GM21515 (cell line): ENCODE data around the gene LIMCH1.
"Not testable (repeated sequence)": the region's sequence is repeated elsewhere in the genome, so short reads cannot be mapped to it uniquely, and the experiment has no call there.

Experiments used
- ATAC-seq: cut with Tn5 transposase; IDR thresholded peaks from one replicate; pipeline ENCODE4 v1.9.1; 2021; ENCODE audit not compliant: unreplicated experiment

Gene LIMCH1

DNA sequence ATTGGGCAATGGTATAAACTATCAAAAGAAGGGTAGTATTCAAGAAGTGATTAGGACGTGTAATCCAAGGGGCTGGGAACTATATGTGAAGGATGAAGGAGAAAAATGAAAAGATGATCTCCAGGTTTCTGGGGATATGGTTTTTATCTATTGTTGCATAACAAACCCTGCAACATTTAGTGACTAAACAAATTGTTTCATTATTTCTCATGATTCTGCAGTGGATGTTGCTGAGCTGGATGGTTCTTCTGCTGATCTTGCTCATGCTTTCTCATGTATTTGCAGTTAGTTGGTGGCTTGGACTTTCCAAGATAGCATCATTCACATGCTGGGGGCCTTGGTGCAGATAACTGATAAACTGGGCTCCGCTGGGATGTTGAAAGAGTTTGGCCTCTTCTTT is 181.5 kb downstream of the LIMCH1 start:
- ATAC-seq: no peak

GRCh38 chr4:41722181-41722580 is 184.2 kb downstream of the LIMCH1 start:
- ATAC-seq: no peak

DNA sequence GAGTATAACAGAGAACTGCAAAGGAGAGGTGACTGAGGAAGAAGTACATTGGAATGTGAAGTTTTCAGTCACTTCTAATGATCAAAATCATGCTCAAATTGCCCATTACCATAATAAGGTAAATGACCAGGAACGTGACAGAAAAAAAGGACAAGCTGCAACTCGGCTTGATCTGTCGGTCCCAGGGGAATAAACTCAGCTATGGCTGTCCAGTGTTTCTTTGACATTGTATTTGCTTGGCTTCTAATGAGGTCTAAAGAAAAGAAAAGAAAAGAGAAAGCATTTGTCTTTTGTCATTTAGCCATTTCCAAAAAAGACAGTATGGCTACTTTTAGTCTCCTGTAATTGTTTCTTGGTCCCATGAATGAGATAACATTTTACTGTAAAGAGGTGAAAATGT is 185.3 kb downstream of the LIMCH1 start:
- no peak for ATAC-seq

DNA sequence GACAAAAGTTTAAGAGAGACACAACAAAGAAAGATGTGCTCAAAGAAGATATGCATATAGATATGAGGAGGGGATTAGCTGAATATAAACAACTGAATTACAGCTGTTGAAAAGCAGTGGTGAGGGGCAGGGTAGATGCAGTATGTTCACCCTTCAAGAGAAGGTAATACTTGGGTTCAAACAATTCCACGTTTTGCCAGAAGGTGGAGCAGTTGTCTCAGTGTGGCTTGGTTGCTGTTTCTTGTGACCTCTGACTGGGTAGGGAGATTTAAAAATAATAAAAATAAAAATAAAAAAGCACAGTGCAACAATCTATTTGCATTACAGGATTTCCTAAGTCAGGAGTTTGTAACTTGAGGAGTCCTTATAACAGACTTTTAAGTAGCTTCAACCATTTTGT is 187.3 kb downstream of the LIMCH1 start:
- ATAC-seq: no peak

- ATAC-seq: no peak
Measured at GRCh38 chr4:41727861-41728572, 190.1 kb downstream of the LIMCH1 start.

DNA sequence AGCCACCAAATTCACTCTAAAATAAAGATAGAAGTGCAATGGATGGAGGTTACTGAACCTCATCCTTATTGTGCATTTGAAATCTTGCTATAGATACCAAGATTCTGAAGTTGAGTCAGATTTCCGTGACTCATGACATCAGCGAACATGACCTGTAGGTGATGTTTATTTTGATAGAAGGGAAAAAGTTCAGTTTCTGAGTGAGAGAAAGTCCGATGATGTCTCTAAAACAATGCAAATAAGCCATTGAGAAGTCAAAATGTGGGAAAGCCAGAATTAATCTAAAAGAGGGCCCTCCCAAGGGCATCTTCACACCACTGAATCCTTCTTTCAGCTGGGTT is 190.6 kb downstream of the LIMCH1 start:
- ATAC-seq: no peak

DNA sequence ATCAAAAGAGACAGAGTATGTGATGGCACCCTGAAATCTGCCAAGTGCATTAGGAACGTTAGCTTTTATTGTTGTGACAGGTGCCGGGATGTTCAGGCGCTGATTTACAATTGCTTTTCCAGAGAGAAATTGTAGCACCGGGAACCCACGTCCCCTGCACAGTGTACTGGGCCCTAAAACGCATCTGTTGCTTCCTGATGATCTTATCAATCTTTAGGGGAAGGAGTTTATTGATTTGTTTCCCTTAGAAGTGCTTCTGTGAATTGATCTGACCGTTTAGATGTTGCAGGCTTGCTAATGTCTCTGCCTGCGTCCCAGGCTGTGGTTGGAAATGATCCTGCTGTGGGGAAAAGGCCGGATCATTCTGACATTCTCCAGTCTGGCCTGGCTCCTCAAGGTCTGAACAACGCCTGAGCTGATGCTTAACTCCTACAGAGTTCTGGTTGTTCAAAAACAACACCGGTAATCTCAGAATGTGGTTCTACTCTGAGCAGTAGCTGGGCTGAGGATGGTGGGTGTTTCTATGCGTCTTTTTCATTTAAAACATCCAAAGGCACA is 193.7 kb downstream of the LIMCH1 start:
- no peak for ATAC-seq

DNA sequence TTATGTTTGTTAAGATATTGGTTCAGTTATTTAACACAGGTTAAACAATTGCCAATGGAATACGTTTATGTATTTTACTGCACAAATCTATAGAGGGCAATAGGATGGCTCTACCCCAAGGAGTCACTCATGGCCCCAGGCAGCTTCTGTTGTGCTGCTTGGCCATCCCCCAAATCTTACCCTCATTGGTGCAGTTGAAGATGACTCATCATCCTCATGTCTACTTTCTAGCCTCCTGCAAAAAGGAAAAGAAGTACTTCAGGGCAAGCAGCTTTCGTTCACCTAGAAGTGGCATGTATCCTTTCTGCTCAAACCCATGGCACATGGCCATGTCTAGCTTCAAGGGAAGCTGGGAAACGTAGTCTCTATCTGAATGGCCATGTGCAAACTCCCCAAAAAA is 196.4 kb downstream of the LIMCH1 start:
- no peak for ATAC-seq

DNA sequence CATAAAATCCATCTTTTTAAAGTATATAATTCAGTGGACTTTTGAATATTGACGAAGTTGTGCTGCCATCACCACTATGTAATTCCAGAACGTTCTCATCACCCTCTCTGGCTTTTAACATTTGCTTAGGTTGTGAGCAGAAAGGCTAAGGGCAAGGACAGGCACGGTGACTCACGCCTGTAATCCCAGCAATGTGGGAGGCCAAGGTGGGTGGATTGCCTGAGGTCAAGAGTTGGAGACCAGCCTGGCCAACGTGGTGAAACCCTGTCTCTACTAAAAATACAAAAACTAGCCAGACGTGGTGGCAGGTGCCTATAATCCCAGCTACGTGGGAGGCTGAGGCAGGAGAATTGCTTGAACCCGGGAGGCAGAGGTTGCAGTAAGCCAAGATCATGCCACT is 199.5 kb downstream of the LIMCH1 start:
- not testable (repeated sequence) for ATAC-seq

DNA sequence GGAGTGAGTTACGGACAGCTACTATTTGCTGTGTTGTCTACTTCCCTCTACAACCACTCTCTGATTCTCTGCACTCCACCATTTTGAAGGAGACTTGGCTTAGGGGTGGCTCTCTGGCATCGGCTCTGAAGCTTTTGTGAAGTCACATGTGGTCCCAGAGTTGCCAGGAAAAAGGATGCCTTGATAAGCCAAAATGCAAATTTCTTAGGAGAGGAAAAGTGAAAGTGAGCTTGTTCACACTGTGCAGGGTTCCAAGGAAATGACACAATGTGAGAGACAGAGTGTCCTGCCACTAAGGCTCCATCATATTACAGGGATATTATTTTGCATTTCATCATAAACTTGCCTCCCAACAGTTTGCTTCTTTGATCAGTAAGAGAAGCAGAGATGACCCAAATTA is 203.4 kb downstream of the LIMCH1 start:
- ATAC-seq: no peak

- ATAC-seq: no peak
Measured at GRCh38 chr4:41744572-41745291, 206.8 kb downstream of the LIMCH1 start.

DNA sequence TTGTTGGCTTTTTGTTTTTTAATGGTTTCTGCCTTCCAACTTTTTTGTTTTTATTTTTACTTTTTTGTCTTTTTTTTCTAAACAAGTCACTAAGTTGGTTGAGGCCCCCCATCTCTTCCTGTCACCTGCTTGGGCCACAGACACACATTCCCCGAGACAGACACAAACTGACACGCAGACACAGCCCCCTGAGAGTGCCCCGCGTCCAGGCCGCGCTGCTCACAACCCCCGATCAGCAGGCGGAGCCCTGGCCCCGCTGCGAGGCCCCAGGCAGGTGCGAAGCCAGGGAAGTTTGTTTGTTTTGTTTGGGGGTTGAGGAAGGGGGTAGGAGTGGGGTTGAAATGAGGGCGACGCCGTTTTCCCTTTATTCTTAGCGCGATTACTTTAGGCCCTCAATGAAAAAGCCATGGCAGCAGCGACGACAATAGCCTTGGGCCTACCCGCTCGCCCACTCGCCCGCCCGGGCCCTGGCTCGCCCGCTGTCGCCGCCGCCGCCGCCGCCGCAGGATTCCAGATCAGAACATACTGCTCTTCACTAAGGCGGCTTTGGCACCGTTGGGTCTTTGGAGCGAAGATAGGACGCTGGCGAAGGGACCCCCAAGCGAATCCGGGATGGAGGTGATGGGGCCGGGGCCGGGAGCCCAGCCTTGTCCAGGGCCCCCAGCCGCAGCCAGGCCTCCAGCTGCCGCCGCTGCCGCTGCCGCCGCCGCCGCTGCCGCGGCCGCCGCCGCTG is 207.5 kb downstream of the LIMCH1 start:
- ATAC-seq: no peak

- ATAC-seq: no peak
Measured at GRCh38 chr4:41746025-41746439, 208.1 kb downstream of the LIMCH1 start.

- ATAC-seq: no peak
Measured at GRCh38 chr4:41746440-41747229, 208.7 kb downstream of the LIMCH1 start.

DNA sequence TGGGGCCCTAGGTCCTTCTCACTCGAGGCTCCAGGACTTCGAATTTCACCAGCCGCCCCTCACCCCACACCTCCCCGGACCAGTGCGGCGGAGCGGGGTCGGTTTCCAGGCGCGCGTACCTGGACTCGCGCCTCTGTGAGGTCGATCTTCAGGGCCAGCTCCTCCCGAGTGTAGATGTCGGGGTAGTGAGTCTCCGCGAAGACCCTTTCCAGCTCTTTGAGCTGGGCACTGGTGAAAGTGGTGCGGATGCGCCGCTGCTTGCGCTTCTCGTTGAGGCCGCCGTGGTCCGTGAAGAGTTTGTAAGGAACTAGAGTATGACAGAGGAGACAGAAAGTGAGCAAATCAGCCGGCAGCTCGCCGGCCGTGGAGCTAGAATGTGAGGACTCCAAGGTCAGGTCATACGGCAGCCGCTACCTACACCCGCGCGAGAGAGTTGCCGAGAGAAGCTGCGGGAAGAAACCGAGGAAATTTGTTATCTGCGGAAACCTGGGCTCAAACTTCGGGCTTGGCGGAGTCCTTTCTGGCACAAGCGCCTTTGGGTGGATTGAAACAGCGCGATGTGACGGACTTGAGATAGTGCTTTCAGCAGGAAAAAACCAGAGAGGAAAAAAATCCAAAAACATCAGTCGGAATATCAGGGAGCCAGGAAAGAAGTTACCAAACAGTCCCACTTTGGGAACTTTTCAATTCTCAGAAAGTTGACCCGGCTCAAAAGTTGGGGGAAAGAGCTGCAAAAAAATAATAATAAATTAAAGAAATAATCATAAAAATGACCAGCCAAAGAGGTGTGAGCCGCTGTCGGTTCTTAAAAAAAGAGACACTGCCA is 209.5 kb downstream of the LIMCH1 start:
- ATAC-seq: no peak

- no peak for ATAC-seq
Measured at GRCh38 chr4:41748074-41748570, 210.2 kb downstream of the LIMCH1 start.

GRCh38 chr4:41748571-41749475 is 210.9 kb downstream of the LIMCH1 start, which contains the start of gene PHOX2B:
Gene PHOX2B (minus strand): TSS chr4:41748725. CDS start chr4:41748610, 115 bp downstream.
- no peak for ATAC-seq

DNA sequence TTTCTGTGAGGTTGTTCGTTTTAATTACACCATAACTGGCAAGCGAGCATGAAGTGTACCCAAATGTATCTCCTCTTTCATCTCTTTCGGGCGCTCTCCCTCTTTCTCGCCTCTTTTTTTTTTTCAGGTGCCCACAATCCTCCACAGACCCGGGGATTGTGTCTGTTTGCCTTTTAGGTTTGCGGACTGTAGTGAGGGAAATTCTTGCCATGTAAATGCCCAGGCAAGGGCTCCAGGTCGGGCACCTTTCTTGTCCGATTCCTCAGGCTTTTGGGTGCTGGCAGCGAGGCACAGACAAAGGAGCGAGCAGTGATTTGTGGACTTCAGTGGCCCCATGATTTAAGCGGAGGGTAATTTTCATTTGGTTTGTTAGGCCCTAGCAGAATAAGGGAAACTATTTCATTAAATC is 211.7 kb downstream of the LIMCH1 start:
- ATAC-seq: no peak
